HG03460 (cell line): ENCODE data around the gene LRRC36.

Source experiments
- ATAC-seq: cut with Tn5 transposase; IDR thresholded peaks from one replicate; pipeline ENCODE4 v1.9.1; 2021; ENCODE audit not compliant: unreplicated experiment

LRRC36 gene

DNA sequence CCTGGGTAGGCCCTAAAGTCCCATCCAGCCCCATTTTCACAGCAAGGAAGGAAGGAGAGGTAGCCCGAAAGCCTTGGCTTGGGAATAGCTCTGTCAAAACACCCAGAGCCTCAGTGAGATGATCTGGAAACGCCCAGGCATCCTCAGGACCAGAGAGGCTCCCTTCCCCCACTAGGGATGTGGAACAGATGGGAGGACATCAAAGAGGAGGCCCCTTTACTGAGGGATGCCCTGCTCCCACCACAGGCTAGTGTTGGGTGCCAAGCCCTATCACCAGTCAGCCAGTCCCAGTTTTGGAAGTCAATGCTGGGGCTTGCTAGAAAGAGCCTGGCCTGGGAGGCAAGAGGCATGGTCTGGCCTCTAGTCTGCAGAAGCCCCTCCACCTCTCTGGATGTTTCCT is 62.0 kb downstream of the LRRC36 start:
- no peak for ATAC-seq

- ATAC-seq = no peak
Observed at GRCh38 chr16:67389911-67390815, 63.5 kb downstream of the LRRC36 start.

- no peak for ATAC-seq
Observed at GRCh38 chr16:67390816-67391423, 64.3 kb downstream of the LRRC36 start.

DNA sequence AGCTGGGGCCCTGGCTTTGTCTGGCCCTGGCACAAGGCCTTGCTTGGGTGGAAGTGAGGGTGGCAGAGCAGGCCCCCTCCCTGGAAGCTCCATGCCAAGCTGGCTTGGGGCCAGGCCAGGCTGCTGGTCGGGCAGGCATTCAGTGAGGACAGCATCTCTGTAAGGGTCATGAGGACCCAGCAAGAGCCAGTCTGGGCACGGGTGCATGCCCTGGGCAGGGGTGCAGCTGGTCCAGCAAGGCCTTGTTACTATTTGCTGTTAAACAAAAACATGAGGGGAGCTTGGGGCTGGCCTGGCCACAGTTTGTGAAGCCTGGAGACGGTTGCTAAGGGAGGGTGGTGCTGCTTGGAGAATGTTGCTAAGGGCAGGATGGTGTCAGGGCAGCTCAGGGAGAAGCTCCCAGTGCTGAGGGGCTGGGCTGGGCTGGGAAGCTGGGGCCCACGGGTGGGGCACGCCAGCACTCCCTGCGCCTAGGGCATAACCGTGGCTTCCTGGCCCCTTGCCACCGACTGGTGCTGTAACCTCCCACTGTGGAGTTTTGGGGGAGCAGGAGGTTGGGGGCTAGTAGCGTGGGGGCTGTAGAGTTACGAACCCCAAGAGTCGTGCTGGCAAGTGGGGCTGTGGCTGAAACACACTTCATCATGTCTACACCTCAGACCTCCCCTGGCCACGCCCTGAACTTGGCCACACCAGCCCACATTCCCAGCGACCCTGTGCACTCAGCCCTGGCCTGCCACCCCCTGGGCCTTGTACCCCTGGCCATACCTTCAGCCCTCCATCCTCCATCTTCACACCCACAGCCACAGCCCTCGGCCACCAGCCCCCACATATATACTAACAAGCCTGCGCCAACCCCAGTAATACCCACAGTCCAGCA is 65.0 kb downstream of the LRRC36 start:
- no peak for ATAC-seq

GRCh38 chr16:67392301-67393059 is 65.9 kb downstream of the LRRC36 start:
- ATAC-seq = no peak

DNA sequence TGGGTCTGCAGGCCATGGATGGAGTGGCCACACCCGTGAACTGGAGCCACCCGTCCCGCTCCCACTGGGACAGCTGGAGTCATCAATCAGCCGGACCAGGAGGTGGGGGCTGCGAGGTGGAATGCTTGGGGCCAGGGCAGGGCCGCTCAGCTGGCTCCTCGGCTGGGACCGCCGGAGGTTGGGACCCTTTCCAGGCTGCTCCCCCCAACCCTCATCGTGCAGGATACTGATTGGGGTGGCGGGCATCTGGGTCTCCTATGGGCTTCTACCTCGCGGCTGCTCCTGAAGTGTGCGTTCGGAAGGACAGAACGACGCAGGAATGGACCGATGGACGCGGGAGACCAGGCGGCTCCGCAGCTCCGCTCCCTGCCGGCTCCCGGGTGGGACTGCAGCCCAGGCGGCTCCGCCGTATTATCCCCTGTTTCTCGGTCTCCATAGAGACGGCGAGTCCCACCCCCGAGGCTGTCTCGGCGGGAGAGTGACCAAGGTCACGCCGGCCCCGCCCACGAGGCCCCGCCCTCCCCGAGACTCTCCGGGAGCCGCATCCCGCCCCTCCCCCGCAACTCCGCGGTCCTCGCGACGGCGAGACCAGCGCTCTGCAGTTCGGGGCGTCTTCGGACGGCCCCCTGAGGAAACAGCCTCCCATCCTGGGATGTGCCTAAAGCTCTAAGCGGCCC is 66.6 kb downstream of the LRRC36 start, which contains the start of gene TPPP3:
TSS of gene TPPP3 (minus strand) at position 388 of the 677 bp plus-strand sequence. CDS start 2,387 bp downstream, outside the sequence.
- no peak for ATAC-seq

DNA sequence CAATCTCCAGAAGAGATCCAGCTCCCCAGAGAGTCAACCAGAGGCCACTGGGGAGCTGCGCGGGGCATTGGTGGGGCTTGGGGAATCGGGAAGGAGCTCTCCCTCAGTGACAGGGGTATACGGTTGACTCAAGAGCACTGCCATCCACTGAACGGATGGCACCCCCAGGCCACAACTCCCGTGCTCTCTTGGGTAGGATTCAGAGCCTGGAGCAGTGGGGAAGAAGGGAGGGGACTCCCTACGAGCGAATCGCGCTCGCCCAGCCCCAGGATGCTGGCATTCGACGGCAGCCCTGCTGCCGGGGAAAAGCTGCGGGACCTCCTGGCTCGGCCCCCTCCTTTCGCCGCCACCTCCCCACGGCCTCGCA is 67.2 kb downstream of the LRRC36 start:
- no peak for ATAC-seq

DNA sequence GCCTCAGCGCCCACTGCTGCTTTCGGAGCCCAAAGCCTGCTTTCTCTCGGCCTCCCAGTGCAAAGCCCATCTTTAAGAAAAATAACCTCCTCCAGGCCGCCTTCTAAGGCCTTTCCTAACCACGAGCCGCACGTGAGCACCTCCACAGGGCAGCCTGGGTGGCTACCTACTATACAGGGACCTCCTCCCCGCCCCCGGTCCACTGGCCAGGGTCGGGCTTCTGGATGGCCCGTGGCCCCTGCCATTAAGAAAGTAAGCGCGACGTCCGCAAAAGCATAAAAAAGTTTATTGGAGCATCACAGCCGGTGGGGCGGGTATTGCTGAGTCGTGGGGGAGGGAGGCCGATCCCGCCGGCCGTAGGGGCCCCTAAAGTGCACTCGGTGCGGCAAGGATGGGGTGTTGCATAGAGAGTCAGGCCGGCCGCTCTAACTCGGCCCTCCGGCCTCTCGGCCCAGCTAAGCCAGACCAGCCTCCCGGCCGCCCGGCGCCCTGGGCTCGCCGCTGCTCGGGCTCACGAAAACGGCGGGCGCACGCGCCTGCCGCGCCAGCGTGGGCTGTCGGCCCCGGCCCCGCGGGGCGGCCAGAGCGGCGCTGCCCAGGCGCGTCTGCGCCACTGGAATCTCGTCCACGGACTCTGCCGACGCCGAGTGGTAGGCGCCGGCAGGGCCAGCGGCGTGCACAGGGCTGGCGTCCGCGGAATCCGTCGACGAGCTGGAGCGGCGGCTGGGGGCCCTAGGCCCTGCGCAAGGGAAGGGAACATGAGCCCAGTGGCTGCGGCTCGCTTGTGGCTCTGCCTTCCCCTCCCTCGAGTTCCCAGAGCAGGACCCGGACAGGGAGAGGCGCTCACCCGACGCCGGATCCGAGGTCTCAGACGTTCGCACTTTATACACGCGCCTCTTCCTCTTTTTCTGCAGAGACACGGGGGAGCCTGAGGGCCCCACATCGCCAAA is 67.8 kb downstream of the LRRC36 start:
- no peak for ATAC-seq

DNA sequence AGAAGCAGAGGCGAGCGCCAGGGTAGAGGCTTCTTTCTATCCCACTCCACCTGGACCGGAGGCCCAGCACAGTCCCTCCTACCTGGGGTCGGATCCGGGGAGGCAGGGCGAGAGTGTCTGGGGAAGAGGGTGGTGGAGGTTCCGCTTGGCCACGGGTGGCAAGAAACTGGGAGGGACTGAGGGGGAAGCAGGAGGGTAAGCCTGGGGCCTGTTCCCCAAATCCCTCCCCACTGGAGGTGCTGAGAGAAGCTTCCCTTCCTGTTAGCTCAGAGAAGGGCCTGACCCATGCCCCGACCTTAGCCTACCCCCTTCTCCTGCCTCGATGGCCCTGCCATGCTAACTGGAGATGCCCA is 68.5 kb downstream of the LRRC36 start:
- ATAC-seq = no peak

GRCh38 chr16:67395458-67396158 is 69.0 kb downstream of the LRRC36 start:
- no peak for ATAC-seq

DNA sequence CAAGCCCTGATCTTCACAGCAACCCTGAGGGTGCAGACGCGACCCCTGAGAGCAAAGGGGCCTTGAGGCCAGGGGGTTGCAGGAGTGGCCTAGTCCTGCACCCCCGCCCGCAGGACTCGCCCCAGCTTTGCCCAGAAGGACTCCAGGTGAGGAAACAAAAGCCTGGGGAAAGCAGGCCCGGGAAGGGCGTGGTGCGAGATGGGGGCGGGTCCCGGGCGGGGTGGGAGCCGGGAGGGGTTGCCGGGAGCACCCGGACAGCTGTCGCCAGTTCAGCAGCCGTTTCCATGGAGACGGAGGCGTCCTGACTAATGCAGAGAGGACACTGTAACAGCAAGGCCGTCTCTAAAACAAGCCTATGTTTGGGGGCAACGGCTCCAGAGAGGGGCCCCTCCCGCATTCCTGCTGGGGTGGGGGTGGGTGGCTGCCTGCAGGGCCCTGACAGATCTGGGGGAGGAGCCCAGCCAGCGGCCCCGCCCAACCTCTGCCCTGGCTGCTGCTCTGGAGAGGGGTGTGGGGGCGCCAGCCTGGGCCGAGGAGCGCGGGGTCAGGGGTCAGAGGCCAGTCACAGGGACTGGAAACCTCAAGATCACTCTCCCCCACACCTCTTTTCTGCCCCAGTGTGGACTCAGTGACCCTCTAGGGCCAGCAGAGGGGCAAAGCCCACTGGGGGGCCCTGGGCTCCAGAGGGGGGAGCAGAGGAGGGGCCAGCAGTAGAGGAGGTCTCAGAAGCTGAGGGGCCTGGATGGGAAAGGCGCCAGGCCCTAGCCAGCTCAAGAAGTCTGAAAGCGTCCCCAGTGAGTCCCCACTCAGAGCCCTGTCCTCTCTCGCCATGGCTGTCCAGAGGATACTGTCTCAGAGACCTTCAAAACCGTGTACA is 69.8 kb downstream of the LRRC36 start:
- ATAC-seq = no peak

DNA sequence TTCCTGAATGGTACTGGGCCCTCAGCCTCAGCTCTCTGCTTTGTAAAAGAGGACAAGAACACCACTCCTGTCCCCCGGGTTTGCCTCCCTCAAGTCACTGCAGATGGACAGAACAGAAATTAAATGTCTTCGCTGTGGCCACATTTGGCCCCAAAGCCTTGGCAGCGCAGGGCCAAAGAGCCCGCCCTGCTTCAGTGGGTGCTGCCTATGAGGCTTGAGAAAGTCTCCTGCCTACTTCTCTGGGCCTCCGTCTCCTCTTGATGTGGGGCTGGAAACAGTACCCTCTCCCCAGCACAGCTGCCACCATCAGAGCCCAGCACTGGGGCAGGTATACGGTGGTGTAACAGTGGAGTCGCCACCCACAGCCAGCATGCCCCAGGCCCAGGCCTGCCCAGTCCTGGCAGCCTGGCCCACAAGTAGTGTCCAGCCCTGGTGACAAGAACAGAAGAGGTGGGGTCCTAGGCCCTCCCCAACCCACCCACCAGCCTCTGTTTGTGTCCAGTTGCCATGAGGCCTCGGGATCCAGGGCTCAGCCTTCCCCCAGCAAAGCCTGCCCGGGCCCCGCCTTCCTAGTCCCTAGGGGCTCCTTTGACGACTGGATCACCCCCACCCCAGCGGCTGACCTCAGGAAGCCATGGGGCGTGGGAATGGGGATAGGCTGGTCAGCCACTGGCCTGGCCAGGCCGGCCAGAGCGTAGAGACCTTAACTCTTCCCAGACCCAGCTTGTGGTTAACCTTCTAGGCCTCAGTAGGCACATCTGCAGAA is 70.6 kb downstream of the LRRC36 start:
- ATAC-seq = no peak

- no peak for ATAC-seq
Observed at GRCh38 chr16:67397812-67398545, 71.4 kb downstream of the LRRC36 start.

DNA sequence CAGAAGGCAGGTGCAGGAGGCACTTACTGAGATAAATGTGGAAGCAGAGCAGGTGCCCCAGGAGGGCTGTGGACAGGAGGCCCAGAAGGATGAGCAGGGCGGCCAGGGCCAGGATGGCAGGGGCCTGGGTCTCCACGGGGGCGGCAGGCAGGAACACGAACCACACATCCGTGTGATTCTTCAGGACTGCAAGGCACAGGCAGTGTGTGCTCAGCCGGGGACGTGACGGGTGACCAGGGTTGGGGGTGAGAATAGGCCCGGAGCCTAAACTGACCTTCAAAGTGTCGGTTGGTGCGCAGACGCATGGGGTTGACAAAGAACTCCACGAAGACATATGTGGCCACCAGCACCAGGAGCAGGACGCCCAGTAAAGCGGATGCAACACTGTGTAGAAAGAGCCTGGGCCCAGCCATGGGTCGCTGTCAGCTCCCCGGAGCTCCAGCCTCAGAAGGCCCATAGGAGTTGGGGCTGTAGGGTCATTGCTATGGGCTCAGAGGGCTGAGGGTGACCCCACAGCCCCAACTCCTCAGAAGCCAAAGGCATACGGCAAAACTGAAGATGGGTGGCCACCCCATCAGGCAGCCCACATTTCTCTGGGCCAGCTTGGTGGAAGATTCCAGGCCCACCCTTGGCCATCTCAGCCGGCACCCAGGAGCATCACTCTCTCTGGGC is 72.1 kb downstream of the LRRC36 start:
- no peak for ATAC-seq

DNA sequence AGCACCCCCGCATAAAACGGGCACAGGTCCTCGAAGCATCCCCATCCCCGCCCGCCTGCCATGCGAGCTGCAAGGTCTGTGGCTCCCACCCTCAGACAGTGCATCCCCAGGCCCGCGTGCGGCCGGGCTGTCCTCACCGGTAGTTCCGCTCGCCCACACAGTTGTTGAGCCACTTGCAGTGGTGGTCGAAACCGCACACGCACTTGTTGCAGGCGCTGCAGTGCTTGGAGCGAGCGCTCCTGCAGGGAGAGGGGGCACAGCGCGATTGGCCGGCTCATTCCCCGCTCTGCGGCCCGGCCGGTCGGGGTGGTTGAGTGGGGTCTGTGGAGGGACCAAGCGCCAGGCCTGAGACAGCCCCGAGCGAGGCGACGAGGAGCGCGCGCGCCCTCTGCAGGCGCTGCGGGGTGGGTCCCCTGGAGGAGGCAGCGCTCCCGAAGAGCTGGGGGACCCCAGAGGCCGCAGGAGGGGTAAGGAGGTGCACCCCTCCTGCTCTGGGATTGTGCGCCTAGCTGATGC is 72.7 kb downstream of the LRRC36 start:
- no peak for ATAC-seq
